Measurements from ENCODE around the gene PLEKHH2. TPM values are rescaled to one million over a fixed set of nuclear protein-coding genes. Genes with fewer than 3 reads are reported as not detected.
A peak's percentile ranks its signal among the peaks of the same experiment; 100 is the strongest.

PLEKHH2 gene
- total and polyA plus RNA-seq, 2 of the 13 experiments (the other 11 are each of a cell fraction or from before 2014, with no cell fraction given) = 1.1 to 3.0 TPM

DNA sequence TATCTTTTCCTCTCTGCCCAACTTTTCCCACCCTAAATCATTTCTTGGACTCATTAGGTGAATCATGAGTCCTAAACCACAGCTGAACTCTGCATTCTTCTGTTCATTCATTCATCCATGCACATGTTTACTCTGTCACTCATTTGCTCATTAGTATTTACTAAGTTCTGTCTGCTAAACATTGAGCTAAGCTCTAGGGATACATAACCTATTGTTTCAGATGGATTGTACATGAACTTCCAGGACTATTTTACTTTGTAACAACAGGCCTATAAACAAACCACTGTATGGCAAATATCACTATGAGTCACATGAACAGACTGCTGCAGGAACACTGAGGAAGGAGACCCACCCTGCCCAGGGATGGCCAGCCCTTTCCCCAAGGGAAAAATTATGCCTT lies 122.1 kb downstream of the PLEKHH2 start (continued):
- TF ChIP-seq NR2F1 (CRISPR knock-in tag; IDR thresholded peaks at IDR 0.05) (peak in 1 of 2 experiments; percentile 67; a peak in 2 of 4 replicates), FOXA1 (IDR thresholded peaks at IDR 0.05) (peak; percentile 92), FOXA1 (CRISPR knock-in tag; IDR thresholded peaks at IDR 0.05) (peak; percentile 71), SNAPC2 (CRISPR knock-in tag; IDR thresholded peaks at IDR 0.05) (no peak), NCOA5 (CRISPR knock-in tag; IDR thresholded peaks at IDR 0.05) (no peak), REL (CRISPR knock-in tag; conservative IDR thresholded peaks at IDR 0.05) (no peak), HHEX (CRISPR knock-in tag; IDR thresholded peaks at IDR 0.05) (peak; percentile 19; the same call in 1 of the 2 replicates), EP300 (IDR thresholded peaks at IDR 0.05; ENCODE audit: low read depth in 2 of 2, low read length in 2 of 2) (peak in 1 of 2 experiments; percentile 58; a peak in 2 of 4 replicates), EP300 (CRISPR knock-in tag; IDR thresholded peaks at IDR 0.05; ENCODE audit: borderline replicate concordance) (no peak), SAP130 (CRISPR knock-in tag; IDR thresholded peaks at IDR 0.05; ENCODE audit: low read depth) (peak; percentile 46), GPN1 (CRISPR knock-in tag; IDR thresholded peaks at IDR 0.05; ENCODE audit: borderline replicate concordance) (no peak), FOSL2 (CRISPR knock-in tag; IDR thresholded peaks at IDR 0.05) (peak; percentile 71), ZNF709 (CRISPR knock-in tag; IDR thresholded peaks at IDR 0.05) (no peak), FOXC1 (CRISPR knock-in tag; IDR thresholded peaks at IDR 0.05; ENCODE audit: borderline replicate concordance) (no peak), ISX (CRISPR knock-in tag; conservative IDR thresholded peaks at IDR 0.05) (no peak)
- TF ChIP-seq, protein P1, sequence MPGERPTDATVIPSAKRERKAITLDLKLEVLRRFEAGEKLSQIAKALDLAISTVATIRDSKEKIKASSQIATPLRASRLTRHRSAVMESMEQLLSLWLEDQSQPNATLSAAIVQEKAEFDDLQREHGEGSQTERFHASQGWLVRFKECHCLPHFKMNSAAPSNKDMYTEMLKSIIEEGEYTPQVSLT (CRISPR knock-in tag; IDR thresholded peaks at IDR 0.05; ENCODE audit: borderline replicate concordance, low read depth) = no peak

DNA sequence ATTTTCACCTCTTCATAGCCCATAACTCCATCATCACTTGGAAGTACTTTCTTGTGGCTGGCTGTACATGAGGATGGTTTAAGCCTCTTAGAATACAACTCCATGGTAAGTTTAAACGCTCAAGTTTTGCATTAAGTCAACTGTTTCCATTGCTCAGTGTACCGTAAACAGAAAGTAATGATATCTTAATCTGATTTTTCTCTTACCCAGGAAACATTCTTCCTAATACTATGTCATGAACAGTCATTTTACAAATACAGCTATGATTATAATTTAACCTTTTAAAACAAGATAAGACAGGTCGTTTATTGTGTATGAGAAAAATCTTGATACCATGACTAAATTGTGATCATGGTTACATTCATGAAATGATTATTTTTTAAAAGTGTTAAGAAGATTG lies 125.2 kb downstream of the PLEKHH2 start:
- Histone ChIP-seq H3K79me2 (ENCODE audit: insufficient read depth, low read length) (no peaks in the 10 kb centered on the region), H3K4me2 (ENCODE audit: low read depth, low read length) (no peak overlapping the region), H3K4me3 (replicated peaks in 1 of 3; ENCODE audit: insufficient read depth in 1 of 3, low read depth in 2 of 3, low read length in 3 of 3) (no peak overlapping the region), H3K27me3 (ENCODE audit: control insufficient read depth in 1 of 2, insufficient read depth in 2 of 2, low read length in 2 of 2) (no peaks in the 10 kb centered on the region), H3K27ac (ENCODE audit: extremely low read length, insufficient read depth, low read length) (no peak overlapping the region), H3K9ac (ENCODE audit: insufficient read depth, low read depth, low read length) (no peak overlapping the region), H3K36me3 (replicated peaks in 1 of 2; ENCODE audit: control insufficient read depth in 1 of 2, insufficient read depth in 2 of 2, low read length in 2 of 2) (no peaks in the 10 kb centered on the region), H3K9me3 (ENCODE audit: low read length) (no peaks in the 10 kb centered on the region), H2AFZ (ENCODE audit: low read length) (no peak overlapping the region), H3K4me1 (ENCODE audit: insufficient read depth, low read length) (peaks cover 18% of the 10 kb centered on the region), H4K20me1 (ENCODE audit: insufficient read depth, low read length) (no peaks in the 10 kb centered on the region)
- DNase-seq (ENCODE audit: low spot score) (no peak), FAIRE-seq (no peak), ATAC-seq (no peak)
- intact Hi-C loops (cut with micrococcal nuclease; ENCODE audit: unreplicated experiment) (no loop called here), in situ Hi-C loops (cut with HindIII; ENCODE audit: extremely low pct_ligation_motif_present, low pct_unique_long_range_greater_than_20kb) (no loop called here)
- CTCF ChIA-PET (ENCODE audit: low intra/inter-chr PET ratio, low total read pairs) = no interaction called here
- POLR2A ChIA-PET = no interaction called here
- no TSS peak for BruUV-seq (replicated peaks)
- 70% methylated on average over 3 of the region's 3 CpGs for WGBS (ENCODE audit: low lambda C conversion rate)
- TF ChIP-seq ZNF629 (CRISPR knock-in tag; conservative IDR thresholded peaks at IDR 0.05) (no peak), HNRNPK (IDR thresholded peaks at IDR 0.05; ENCODE audit: low read depth, low read length, poor library complexity, severe bottlenecking) (no peak), ZBTB7A (CRISPR knock-in tag; IDR thresholded peaks at IDR 0.05) (no peak), TGIF2 (CRISPR knock-in tag; IDR thresholded peaks at IDR 0.05) (no peak), ZNF260 (CRISPR knock-in tag; IDR thresholded peaks at IDR 0.05; ENCODE audit: borderline replicate concordance, low read depth) (no peak), FIP1L1 (IDR thresholded peaks at IDR 0.05; ENCODE audit: borderline replicate concordance, insufficient read depth, low read depth, low read length) (no peak), SCMH1 (CRISPR knock-in tag; IDR thresholded peaks at IDR 0.05; ENCODE audit: borderline replicate concordance) (no peak), ZNF430 (CRISPR knock-in tag; IDR thresholded peaks at IDR 0.05) (no peak)
- TF ChIP-seq, protein P2, sequence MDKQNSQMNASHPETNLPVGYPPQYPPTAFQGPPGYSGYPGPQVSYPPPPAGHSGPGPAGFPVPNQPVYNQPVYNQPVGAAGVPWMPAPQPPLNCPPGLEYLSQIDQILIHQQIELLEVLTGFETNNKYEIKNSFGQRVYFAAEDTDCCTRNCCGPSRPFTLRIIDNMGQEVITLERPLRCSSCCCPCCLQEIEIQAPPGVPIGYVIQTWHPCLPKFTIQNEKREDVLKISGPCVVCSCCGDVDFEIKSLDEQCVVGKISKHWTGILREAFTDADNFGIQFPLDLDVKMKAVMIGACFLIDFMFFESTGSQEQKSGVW (CRISPR knock-in tag; IDR thresholded peaks at IDR 0.05; ENCODE audit: borderline replicate concordance) = no peak
- TF ChIP-seq, protein P3, sequence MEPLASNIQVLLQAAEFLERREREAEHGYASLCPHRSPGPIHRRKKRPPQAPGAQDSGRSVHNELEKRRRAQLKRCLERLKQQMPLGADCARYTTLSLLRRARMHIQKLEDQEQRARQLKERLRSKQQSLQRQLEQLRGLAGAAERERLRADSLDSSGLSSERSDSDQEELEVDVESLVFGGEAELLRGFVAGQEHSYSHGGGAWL (CRISPR knock-in tag; IDR thresholded peaks at IDR 0.05) = no peak
